Stimulated activated CD4-positive, alpha-beta T cell treated with anti-CD3 and anti-CD28 coated beads, Interleukin-15, amount 100 ng/mL, for 1 hour (primary cell): ENCODE measurements around the gene TAF4.

ENCODE experiments used
- DNase-seq, 2 donors: peaks; one replicate each; pipeline ENCODE4 v3.0.0-alpha.2; 2020; ENCODE audit warnings: low read depth in 1 of 2, low spot score in 1 of 2

TAF4 gene

GRCh38 chr20:61966492-61967244 lies 99.0 kb downstream of the TAF4 start:
- DNase-seq: no peak

- DNase-seq: no peak
Observed at GRCh38 chr20:61965606-61966491, 99.8 kb downstream of the TAF4 start.

DNA sequence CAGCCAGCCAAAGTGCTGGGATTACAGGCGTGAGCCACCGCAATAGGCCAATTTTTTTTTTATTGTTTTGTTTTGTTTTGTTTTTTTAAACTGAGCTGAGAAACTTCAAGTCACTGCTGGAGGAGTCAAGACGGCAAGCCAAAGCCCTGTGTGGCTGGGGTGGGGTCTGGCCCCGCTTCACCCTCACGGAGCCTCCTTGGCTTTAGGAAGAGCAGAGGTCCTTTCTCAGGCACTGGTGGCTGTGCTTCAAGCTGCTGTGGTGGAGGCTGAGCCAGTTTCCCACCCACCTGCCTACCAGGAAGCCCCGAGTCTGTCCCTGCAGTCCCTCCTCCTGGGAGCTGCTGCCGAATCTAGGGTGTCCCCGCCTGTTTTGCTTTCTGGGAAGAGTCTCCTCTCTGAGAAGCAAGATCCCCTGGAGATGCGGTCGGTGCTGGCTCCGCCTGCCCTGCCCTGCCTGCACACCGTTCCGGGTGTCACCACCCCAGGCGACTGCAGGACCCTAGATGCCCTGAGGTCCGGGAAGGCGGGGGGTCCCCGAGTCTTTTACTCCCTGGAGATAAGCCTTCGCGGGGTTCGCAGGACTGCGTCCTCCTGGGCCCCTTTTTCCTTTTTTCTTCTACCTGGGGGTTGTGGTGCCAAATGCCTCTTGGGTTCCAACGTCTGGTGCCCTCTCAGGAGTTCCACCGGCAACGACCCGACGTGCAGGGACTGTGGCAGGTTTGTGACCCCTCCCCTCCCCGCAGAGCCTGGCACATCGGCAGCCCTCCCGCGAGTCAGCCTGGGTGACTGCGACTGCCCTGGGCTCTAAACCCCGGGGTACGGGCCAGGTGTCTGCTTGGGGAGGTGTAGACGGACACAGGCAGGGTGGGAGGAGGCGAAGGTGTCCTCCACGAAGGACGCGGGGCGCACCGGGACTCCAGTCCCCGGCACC lies 100.7 kb downstream of the TAF4 start:
- DNase-seq: no peak

GRCh38 chr20:61963885-61964674 lies 101.6 kb downstream of the TAF4 start:
- no peak for DNase-seq

GRCh38 chr20:61963149-61963548 lies 102.5 kb downstream of the TAF4 start:
- DNase-seq: no peak

GRCh38 chr20:61960836-61961235 lies 104.8 kb downstream of the TAF4 start:
- DNase-seq: no peak

DNA sequence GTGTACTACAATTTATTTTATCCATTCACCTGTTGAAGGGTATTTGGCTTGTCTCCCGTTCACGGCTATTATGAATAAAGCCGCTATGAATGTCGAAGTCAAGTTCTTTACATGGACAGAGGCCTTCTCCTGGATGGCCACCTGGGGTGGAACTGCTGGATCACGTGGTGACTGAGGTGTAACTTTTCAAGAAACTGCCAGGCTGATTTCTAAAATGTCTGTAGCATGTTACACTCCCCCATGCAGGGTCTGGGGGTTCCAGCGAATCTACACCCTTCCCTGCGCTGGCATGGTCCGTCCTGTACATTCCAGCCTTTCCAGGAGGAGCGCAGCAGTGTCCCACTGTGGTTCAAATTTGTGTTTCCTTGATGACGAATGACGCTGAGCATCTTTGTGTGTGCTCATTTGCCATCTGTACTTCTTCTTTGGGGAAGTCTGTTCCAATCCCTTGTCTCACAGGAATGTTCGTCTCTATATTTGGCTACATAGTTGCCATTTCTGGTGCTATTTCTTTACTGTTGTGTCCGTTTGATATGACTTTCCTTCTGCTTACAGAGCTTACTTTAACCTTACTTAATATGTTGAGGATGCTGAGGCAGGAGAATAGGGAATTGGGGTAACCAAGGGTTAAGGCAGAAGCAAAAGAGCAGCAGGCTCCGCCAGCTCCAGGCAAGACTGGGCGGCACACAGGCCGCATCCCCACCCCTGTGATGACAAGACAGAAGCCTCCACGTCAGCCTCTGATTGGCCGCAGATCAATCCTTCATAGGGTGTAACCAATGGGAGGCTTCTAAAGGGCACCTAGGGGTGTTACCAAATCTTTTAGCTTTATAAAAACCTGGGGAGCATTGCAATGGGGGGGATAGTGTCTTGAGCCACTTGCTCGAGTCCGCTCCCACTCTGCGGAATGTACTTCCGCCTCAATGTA lies 106.6 kb downstream of the TAF4 start:
- no peak for DNase-seq

- DNase-seq: no peak
Observed at GRCh38 chr20:61957961-61958715, 107.5 kb downstream of the TAF4 start.

- DNase-seq: no peak
Observed at GRCh38 chr20:61956396-61957342, 109.0 kb downstream of the TAF4 start.

GRCh38 chr20:61955668-61956395 lies 109.8 kb downstream of the TAF4 start:
- no peak for DNase-seq

- DNase-seq: no peak
Observed at GRCh38 chr20:61954276-61955021, 111.2 kb downstream of the TAF4 start.

GRCh38 chr20:61953037-61954021 lies 112.4 kb downstream of the TAF4 start:
- DNase-seq: no peak

DNA sequence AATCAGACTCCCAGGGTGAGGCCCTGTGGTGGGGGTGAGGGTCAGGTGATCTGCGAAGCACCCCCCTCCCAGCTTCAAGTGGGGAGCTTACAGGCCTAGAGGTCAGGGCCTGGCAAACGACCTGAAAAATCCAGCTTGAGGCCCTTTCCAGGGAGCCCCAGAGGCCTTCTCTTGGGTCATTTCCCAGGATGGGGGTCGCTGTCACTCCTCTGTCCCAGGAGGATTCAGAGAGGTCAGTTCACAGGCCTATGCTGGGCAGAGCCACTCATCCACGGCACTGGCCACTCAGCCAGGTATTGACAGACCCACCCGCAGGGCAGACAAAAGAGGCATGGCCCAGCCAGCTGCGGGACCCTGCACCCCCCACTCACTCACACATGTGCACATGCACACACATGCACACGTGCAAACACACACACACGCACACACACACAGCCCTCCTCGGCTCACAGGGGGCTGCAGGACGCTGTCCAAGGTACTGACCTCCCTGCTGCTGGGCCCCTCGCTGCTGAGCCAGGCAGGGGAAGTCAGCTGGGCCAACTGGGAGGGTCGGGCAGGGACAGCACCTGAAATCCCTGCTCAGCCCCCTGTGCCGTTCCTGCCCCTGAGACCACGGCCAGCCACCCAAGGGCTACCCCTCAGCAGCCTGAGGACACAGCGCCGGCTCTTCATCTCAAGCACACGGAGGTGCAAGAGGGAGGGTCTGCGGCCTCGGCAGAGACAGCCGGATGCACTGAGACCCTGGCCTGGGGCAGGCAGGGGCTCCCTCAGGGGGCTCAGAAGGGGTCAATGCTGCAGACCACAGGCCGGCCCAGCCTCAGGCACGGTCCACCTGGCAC lies 113.8 kb downstream of the TAF4 start:
- no peak for DNase-seq

DNA sequence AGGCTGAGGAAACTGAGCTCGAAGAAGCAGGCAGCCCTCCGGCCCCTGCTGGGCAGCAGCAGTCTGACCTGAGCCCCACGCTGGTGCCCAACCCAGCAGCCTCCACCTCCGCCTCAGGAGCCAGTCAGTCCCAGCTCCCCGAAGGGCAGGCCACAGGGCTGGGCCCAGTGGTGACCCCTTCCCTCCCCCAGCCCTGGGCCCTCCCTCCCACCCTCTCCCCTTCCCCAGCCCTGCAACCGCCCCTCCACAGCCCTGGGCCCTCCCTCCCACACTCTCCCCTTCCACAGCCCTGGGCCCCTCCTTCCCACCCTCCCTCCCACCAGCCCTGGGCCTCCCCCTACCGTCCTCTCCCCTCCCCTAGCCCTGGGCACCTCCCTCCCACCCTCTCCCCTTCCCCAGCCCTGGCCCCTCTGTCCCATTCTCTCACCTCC lies 115.0 kb downstream of the TAF4 start:
- DNase-seq: no peak
